Hepatocyte (in vitro differentiated cells): ENCODE measurements around the gene EMX1.

Experiments
- CTCF ChIP-seq: fragments of 200-600 bp; sonication (generic); IDR thresholded peaks from 2 replicates; pipeline ENCODE4 v1.5.1; 2016; ENCODE audit warnings: antibody characterized with exemption, mild to moderate bottlenecking; ENCODE audit not compliant: poor library complexity
- EZH2 ChIP-seq: fragments of 200-600 bp; sonication (generic); IDR thresholded peaks from 2 replicates; pipeline ENCODE4 v1.6.1; 2016; ENCODE audit warnings: antibody characterized with exemption, mild to moderate bottlenecking, borderline replicate concordance
- EZH2phosphoT487 ChIP-seq: fragments of 200-600 bp; sonication (generic); IDR thresholded peaks from one replicate; pipeline ENCODE4 v1.6.1; 2018; ENCODE audit warnings: antibody characterized with exemption, mild to moderate bottlenecking, low read depth, moderate library complexity; ENCODE audit not compliant: unreplicated experiment, severe bottlenecking

- TF ChIP-seq CTCF (no peak), EZH2 (no peak), EZH2phosphoT487 (no peak)
Measured at GRCh38 chr2:72933646-72934151, 16.4 kb downstream of the EMX1 start.
